PC-9 (cell line): ENCODE measurements around the gene SDE2. TPM values are rescaled to one million over a fixed set of nuclear protein-coding genes. Genes with fewer than 3 reads are reported as not detected.

ENCODE experiments used
- BruUV-seq: library from RNA; stranded (reverse); fragments of 400-500 nt; replicated peaks from 2 replicates; lab custom pipeline; 2021; lab: Mats Ljungman, UMichigan
- CTCF ChIA-PET: fragments of 300-600 bp; sonication (Branson Sonifier 250); formaldehyde crosslinking; loops from one replicate; lab custom pipeline; 2022; ENCODE audit warnings: antibody characterized with exemption; lab: Charles Lee
- POLR2A ChIA-PET: fragments of 300-600 bp; sonication (Branson Sonifier 250); formaldehyde crosslinking; loops from one replicate; lab custom pipeline; 2022; ENCODE audit warnings: antibody characterized with exemption; ENCODE audit not compliant: unreplicated experiment; lab: Charles Lee
- DNase-seq, 2 experiments: peaks; one replicate each; pipeline versions ENCODE4 v3.0.0 to v3.0.0-alpha.2; 2015 to 2022; ENCODE audit warnings: mixed read lengths in 1 of 2
- H2AFZ ChIP-seq: fragments of 200-600 bp; sonication (generic); 2 replicates; pipeline ENCODE4 v1.8.1; 2017; ENCODE audit warnings: antibody characterized with exemption
- H3F3A ChIP-seq: fragments of 200-600 bp; sonication (generic); 2 replicates; pipeline ENCODE4 v1.8.1; 2017; ENCODE audit warnings: antibody characterized with exemption, mild to moderate bottlenecking, low read depth; ENCODE audit not compliant: insufficient read depth
- H3K27ac ChIP-seq: fragments of 200-600 bp; sonication (generic); 2 replicates; pipeline ENCODE4 v1.6.1; 2016; ENCODE audit warnings: mixed run types
- H3K27me3 ChIP-seq: fragments of 200-600 bp; sonication (generic); 2 replicates; pipeline ENCODE4 v1.6.1; 2016; ENCODE audit warnings: low read depth, mixed run types; ENCODE audit not compliant: insufficient read depth
- H3K36me3 ChIP-seq: fragments of 200-600 bp; sonication (generic); 2 replicates; pipeline ENCODE4 v1.6.1; 2016; ENCODE audit warnings: low read depth, mixed run types
- H3K4me1 ChIP-seq: fragments of 200-600 bp; sonication (generic); replicated peaks from 2 replicates; pipeline ENCODE4 v1.6.1; 2016; ENCODE audit warnings: mixed run types; ENCODE audit not compliant: insufficient read depth
- H3K4me2 ChIP-seq: fragments of 200-600 bp; sonication (generic); 2 replicates; pipeline ENCODE4 v1.6.1; 2017; ENCODE audit warnings: mixed run types
- H3K4me3 ChIP-seq: fragments of 200-600 bp; sonication (generic); 2 replicates; pipeline ENCODE4 v1.6.1; 2016; ENCODE audit warnings: mixed run types
- H3K79me2 ChIP-seq: fragments of 200-600 bp; sonication (generic); 2 replicates; pipeline ENCODE4 v1.6.1; 2017; ENCODE audit warnings: low read depth, mixed run types
- H3K9me2 ChIP-seq: fragments of 200-600 bp; sonication (generic); 2 replicates; pipeline ENCODE4 v1.8.1; 2017; ENCODE audit warnings: mild to moderate bottlenecking; ENCODE audit not compliant: insufficient read depth
- H3K9me3 ChIP-seq: fragments of 200-600 bp; sonication (generic); 2 replicates; pipeline ENCODE4 v1.8.1; 2016; ENCODE audit warnings: low read depth; ENCODE audit not compliant: insufficient read depth
- H4K20me1 ChIP-seq: fragments of 200-600 bp; sonication (generic); 2 replicates; pipeline ENCODE4 v1.8.1; 2017; ENCODE audit not compliant: insufficient read depth
- CTCF ChIP-seq: fragments of 200-600 bp; sonication (generic); conservative IDR thresholded peaks from 2 replicates; pipeline ENCODE4 v1.6.1; 2017; ENCODE audit warnings: mixed run types, antibody characterized with exemption, mild to moderate bottlenecking, moderate library complexity
- EZH2 ChIP-seq: fragments of 200-600 bp; sonication (generic); IDR thresholded peaks from 2 replicates; pipeline ENCODE4 v1.8.0; 2017; ENCODE audit warnings: antibody characterized with exemption, low read depth
- intact Hi-C: fragments of 100-400 bp; cut with micrococcal nuclease; formaldehyde crosslinking; loops from one replicate; pipeline ENCODE4 v1.10.0; 2022; ENCODE audit not compliant: unreplicated experiment
- total RNA-seq: library from RNA; stranded (reverse); gene quantifications from 2 replicates; pipeline ENCODE4 v1.2.3, GENCODE V29; 2021

Gene SDE2
- total RNA-seq, 1 experiment from 2014 or later: 17.3 TPM

DNA sequence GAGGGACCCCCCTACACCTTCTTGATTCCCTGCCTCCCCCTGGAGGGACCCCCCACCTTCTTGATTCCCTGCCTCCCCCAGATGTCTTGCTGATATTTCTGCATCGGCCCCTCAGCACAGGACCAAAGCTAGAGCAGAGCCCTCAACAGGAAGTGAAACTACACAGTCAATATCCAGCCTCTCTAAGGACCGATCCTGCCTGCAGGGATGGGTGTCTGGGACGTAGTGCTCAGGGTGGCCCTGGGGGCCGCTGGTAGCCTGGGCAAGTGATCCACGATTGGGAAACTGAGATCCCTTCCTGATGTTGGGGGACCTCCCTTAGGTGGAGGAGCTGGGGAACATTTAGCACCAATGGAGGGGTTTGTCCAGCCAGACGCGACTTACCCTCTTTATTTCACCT, 54.2 kb downstream of the SDE2 start:
- no peaks in the 10 kb centered on the region for H4K20me1 ChIP-seq
- intact Hi-C loops: no loop called here
- no peak overlapping the region for H2AFZ ChIP-seq
- ChIA-PET POLR2A (no interaction called here), CTCF (no interaction called here)
- H3K9me3 ChIP-seq: no peaks in the 10 kb centered on the region
- H3K4me3 ChIP-seq: no peak overlapping the region
- 0 out of 2 replicates have a peak, but pooled peaks cover 2% of the 10 kb centered on the region for H3K27me3 ChIP-seq
- no peak for TF ChIP-seq EZH2
- no peak for TF ChIP-seq CTCF
- H3K36me3 ChIP-seq: no peaks in the 10 kb centered on the region
- no peaks in the 10 kb centered on the region for H3K79me2 ChIP-seq
- no peak for DNase-seq
- H3K4me1 ChIP-seq: no peaks in the 10 kb centered on the region
- no peaks in the 10 kb centered on the region for H3K9me2 ChIP-seq
- no peak overlapping the region for H3K27ac ChIP-seq
- H3K4me2 ChIP-seq: no peak overlapping the region
- no peaks in the 10 kb centered on the region for H3F3A ChIP-seq
- no TSS peak for BruUV-seq

DNA sequence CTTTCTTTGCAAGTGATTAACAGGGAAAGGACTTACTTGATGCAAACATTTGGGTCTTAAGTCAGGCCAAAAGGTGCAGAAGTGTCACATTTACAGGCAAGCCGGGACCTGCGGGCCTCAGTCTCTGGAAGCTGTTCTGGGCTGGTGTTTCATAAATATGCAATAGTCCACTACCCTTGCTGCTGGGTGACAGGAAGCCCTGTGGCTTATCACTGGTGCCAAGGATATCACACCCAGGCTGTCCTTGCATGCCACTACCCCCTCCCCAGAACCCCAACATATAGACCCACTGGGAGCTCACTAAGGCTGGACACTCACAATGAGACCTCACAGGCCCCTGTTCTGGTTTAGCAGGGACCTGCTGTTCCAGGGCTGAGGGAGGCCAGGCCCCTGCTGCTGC, 54.8 kb downstream of the SDE2 start:
- POLR2A ChIA-PET: no interaction called here

DNA sequence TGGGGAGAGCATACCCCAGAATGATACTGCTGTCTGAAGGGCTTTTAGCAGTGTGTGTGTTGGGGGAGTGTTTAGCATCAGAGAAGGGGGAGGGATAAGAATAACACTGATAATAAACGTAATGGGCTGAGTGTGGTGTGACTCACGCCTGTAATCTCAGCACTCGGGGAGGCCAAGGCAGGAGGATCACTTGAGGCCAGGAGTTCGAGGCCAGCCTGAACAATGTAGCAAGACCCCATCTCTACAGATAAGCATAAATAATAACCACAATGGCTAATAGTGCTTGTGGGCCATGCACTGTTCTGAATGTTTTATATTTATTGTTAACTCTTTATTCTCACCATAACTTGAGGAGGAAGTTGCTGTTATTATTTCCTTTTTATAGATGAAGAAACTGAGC, 55.6 kb downstream of the SDE2 start:
- 0 out of 2 replicates have a peak, but pooled peaks cover 2% of the 10 kb centered on the region for H3K27me3 ChIP-seq
- no peak overlapping the region for H2AFZ ChIP-seq
- no peaks in the 10 kb centered on the region for H3K9me2 ChIP-seq
- intact Hi-C loops: no loop called here
- no peaks in the 10 kb centered on the region for H4K20me1 ChIP-seq
- H3K4me1 ChIP-seq: no peaks in the 10 kb centered on the region
- no peak for DNase-seq
- ChIA-PET POLR2A (no interaction called here), CTCF (no interaction called here)
- no peak overlapping the region for H3K4me3 ChIP-seq
- H3K36me3 ChIP-seq: no peaks in the 10 kb centered on the region
- no peak for TF ChIP-seq EZH2
- no peak for TF ChIP-seq CTCF
- H3F3A ChIP-seq: no peaks in the 10 kb centered on the region
- H3K27ac ChIP-seq: no peak overlapping the region
- H3K79me2 ChIP-seq: no peaks in the 10 kb centered on the region
- H3K9me3 ChIP-seq: no peaks in the 10 kb centered on the region
- no TSS peak for BruUV-seq
- no peak overlapping the region for H3K4me2 ChIP-seq

More for the DNA sequence above, 54.8 kb downstream of the SDE2 start:
- BruUV-seq: no TSS peak
- no peak for DNase-seq
- no peaks in the 10 kb centered on the region for H3K36me3 ChIP-seq
- no peaks in the 10 kb centered on the region for H3K9me2 ChIP-seq
- H3K4me2 ChIP-seq: no peak overlapping the region
- CTCF ChIA-PET: no interaction called here
- no peaks in the 10 kb centered on the region for H4K20me1 ChIP-seq
- H3K27ac ChIP-seq: no peak overlapping the region
- no peaks in the 10 kb centered on the region for H3K4me1 ChIP-seq
- no peak for TF ChIP-seq EZH2
- TF ChIP-seq CTCF: no peak
- no peak overlapping the region for H3K4me3 ChIP-seq
- no peaks in the 10 kb centered on the region for H3K9me3 ChIP-seq
- no peaks in the 10 kb centered on the region for H3K79me2 ChIP-seq
- H3F3A ChIP-seq: no peaks in the 10 kb centered on the region
- no peak overlapping the region for H2AFZ ChIP-seq
- H3K27me3 ChIP-seq: 0 out of 2 replicates have a peak, but pooled peaks cover 2% of the 10 kb centered on the region
- intact Hi-C loops: no loop called here
